ENCODE data around the gene ISG15.
"Not testable (repeated sequence)": the region's sequence is repeated elsewhere in the genome, so short reads cannot be mapped to it uniquely, and the experiment has no call there.

Gene ISG15

DNA sequence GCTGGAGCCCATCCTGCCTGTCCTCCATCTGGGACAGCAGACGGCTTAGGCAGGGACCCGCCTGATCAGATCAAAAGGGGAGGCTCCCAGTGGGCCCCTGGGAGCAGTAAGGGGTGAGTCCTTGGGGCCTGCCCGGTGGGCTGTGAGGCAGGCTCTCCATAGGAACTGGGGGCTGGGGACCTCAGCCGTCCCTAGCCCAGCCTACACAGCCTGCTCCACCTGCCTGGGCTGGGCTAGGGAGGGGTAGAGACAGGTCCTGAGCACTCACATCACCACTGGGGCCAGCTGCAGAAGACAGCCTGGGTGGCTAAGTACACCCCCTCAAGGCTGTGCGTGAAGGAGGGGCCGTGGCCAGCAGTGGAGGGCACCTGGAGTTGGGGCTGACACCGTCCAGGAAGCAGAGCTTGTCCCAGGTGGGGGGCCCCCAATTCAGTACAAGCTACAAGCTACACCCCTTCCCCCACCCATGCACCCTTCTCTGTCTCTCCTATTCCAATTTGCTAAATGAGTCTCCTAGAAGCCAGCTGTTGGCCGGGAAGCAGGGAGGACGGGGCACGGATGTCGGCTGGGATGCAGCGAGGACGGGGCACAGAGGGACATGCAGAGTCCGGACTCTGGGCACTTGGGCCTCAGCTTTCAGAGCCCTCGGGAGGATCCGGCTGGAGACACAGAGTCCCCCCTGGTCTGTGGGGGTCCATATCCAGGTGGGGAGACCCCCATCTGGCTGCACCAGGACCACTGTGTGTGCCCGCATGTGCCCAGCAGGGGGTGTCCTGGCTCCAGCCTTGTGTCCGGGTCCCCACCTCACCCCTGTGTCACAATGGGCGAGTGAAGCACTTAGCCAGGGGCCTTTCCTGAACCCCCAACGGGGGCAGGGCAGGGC lies 1.7 kb downstream of the ISG15 start:
- peak; percentile 22 for DNase-seq (ENCODE audit: low spot score)
- TF ChIP-seq, protein P1, sequence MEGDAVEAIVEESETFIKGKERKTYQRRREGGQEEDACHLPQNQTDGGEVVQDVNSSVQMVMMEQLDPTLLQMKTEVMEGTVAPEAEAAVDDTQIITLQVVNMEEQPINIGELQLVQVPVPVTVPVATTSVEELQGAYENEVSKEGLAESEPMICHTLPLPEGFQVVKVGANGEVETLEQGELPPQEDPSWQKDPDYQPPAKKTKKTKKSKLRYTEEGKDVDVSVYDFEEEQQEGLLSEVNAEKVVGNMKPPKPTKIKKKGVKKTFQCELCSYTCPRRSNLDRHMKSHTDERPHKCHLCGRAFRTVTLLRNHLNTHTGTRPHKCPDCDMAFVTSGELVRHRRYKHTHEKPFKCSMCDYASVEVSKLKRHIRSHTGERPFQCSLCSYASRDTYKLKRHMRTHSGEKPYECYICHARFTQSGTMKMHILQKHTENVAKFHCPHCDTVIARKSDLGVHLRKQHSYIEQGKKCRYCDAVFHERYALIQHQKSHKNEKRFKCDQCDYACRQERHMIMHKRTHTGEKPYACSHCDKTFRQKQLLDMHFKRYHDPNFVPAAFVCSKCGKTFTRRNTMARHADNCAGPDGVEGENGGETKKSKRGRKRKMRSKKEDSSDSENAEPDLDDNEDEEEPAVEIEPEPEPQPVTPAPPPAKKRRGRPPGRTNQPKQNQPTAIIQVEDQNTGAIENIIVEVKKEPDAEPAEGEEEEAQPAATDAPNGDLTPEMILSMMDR (IDR thresholded peaks at IDR 0.05; ENCODE audit: extremely low read depth, missing control alignments): peak; percentile 32

- not testable (repeated sequence) for DNase-seq (ENCODE audit: low spot score)
Measured at GRCh38 chr1:1017397-1018320, 4.4 kb downstream of the ISG15 start.

DNA sequence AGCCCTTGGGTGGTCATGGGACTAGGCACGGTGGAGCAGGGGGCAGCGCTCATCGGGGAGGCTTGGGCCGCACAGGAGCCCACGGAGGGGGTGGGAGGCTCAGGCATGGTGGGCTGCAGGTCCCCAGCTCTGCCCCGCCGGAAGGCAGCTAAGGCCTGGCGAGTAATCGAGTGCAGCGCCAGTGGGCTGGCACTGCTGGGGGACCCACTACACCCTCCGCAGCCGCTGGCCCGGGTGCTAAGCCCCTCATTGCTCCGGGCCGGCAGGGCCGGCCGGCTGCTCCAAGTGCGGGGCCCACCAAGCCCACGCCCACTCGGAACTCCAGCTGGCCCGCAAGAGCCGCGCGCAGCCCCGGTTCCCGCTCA lies 5.0 kb downstream of the ISG15 start:
- not testable (repeated sequence) for DNase-seq (ENCODE audit: low spot score)

GRCh38 chr1:1019122-1019999 lies 6.1 kb downstream of the ISG15 start:
- TF ChIP-seq, protein P1 (IDR thresholded peaks at IDR 0.05; ENCODE audit: extremely low read depth, missing control alignments): peak; percentile 41
- peak; percentile 98 for DNase-seq (ENCODE audit: low spot score)

GRCh38 chr1:1020000-1020404 lies 6.7 kb downstream of the ISG15 start, which contains the start of gene AGRN:
TSS of gene AGRN (plus strand) at chr1:1020120. CDS start at chr1:1020173, 53 bp downstream.
- TF ChIP-seq, protein P1 (IDR thresholded peaks at IDR 0.05; ENCODE audit: extremely low read depth, missing control alignments): no peak
- DNase-seq (ENCODE audit: low spot score): peak; percentile 89

DNA sequence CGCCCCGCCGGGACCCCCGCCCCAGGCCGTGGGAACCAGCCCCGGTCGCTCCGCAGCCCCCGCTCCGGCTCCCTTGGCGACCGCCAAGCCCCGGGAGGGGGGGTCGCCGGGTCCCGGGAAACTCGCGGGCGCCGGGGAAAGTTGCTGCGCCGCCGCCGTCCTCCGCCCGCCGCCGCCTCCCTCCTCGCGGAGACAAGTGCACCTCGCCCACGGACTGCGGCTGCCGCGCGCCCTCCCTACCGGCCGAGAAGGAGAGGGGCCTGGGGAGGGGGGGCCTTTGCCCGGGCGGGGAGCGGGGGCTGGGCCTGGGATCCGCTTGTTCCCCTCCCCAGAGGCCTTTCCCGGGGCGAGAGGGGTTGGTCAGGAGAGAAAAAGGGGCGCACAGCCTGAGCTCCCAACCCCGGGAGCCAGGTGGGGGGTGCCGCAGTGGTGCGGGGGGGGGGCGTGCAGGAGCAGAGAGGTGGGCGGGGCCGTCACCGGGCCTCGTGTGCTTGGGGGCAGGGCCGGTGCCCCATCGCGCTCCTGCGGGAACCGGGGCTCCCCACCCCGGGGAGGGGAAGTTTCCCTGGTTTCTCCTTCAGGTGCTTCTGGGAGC lies 7.2 kb downstream of the ISG15 start:
- peak; percentile 70 for DNase-seq (ENCODE audit: low spot score)
- TF ChIP-seq, protein P1 (IDR thresholded peaks at IDR 0.05; ENCODE audit: extremely low read depth, missing control alignments): no peak

GRCh38 chr1:1021010-1021919 lies 8.0 kb downstream of the ISG15 start:
- DNase-seq (ENCODE audit: low spot score): no peak
- TF ChIP-seq, protein P1 (IDR thresholded peaks at IDR 0.05; ENCODE audit: extremely low read depth, missing control alignments): no peak
